Endothelial cell of umbilical vein (primary cell): ENCODE results near the gene ANO1.

Experiments used
- EZH2 ChIP-seq: IDR thresholded peaks from 2 replicates; pipeline ENCODE4 v1.6.1; 2012; ENCODE audit warnings: borderline replicate concordance, low read depth, mild to moderate bottlenecking, moderate library complexity, low read length, inconsistent platforms; ENCODE audit not compliant: severe bottlenecking
- JUN ChIP-seq: IDR thresholded peaks from 2 replicates; pipeline ENCODE4 v1.6.1; 2011; ENCODE audit warnings: borderline replicate concordance, low read depth; ENCODE audit not compliant: insufficient read length, insufficient read depth
- POLR2A ChIP-seq: IDR thresholded peaks from 2 replicates; pipeline ENCODE4 v1.6.1; 2012; ENCODE audit warnings: low read depth, mild to moderate bottlenecking, control low read depth, low read length
- TF ChIP-seq, protein P1 (sequence below), 2 donors: IDR thresholded peaks; 1 replicate in 1 of 2; 2 replicates in 1 of 2; pipeline ENCODE4 v1.5.1; 2011; ENCODE audit warnings: low read length in 2 of 2, mild to moderate bottlenecking in 2 of 2, moderate library complexity in 2 of 2, control low read depth in 1 of 2, inconsistent platforms in 1 of 2, low read depth in 1 of 2; ENCODE audit not compliant: insufficient read depth in 1 of 2; ENCODE audit errors: extremely low read depth in 1 of 2

DNA sequence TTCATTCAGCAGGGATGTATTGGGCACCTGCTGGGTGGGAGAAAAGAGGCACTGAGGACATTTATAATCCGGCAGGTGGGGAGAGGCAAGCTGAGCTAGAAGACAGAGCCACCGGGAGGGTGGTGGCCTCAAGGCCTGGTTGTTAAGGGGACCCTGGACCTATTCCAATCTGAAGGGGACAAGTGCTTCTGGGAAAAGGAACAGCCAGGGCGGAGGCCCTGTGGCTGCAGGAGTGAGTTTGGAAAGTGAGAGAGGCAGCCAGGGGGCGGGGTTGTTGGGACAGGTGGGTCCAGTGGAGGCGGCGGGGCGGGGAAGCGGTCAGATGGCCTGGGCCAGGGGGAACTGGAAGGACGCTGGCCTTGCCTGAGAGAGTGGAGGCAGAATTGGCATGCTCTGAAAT is 29.1 kb downstream of the ANO1 start:
- TF ChIP-seq POLR2A (no peak), EZH2 (no peak), JUN (no peak)
- TF ChIP-seq, protein P1, sequence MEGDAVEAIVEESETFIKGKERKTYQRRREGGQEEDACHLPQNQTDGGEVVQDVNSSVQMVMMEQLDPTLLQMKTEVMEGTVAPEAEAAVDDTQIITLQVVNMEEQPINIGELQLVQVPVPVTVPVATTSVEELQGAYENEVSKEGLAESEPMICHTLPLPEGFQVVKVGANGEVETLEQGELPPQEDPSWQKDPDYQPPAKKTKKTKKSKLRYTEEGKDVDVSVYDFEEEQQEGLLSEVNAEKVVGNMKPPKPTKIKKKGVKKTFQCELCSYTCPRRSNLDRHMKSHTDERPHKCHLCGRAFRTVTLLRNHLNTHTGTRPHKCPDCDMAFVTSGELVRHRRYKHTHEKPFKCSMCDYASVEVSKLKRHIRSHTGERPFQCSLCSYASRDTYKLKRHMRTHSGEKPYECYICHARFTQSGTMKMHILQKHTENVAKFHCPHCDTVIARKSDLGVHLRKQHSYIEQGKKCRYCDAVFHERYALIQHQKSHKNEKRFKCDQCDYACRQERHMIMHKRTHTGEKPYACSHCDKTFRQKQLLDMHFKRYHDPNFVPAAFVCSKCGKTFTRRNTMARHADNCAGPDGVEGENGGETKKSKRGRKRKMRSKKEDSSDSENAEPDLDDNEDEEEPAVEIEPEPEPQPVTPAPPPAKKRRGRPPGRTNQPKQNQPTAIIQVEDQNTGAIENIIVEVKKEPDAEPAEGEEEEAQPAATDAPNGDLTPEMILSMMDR (IDR thresholded peaks at IDR 0.05; ENCODE audit: extremely low read depth in 1 of 2, insufficient read depth in 1 of 2, low read depth in 1 of 2, low read length in 2 of 2), result no peak
